HG03571 (cell line): ENCODE results near the gene ARHGAP4.

Experiments
- ATAC-seq: cut with Tn5 transposase; IDR thresholded peaks from one replicate; pipeline ENCODE4 v1.9.1; 2021; ENCODE audit not compliant: unreplicated experiment

The ARHGAP4 gene

DNA sequence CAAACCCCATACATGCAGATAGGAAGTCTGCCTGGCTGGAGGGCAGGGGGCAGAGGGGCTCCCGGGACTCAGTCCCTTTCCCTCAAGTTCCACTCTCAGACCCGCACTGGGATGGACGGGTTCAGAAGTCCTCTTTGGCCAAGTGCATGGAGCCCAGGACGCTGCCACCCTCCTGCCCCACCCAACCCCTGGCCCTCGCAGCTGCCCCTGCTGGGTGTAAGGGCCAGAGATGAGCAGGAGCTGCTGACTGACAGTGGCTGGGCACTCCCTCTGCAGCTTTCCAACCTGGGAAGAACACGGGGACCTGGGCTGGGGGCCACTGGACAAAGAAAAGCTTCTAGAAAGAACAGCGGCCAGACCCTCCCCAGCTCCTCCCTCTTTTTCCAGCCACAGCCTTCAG is 43.5 kb downstream of the ARHGAP4 start:
- ATAC-seq: no peak

DNA sequence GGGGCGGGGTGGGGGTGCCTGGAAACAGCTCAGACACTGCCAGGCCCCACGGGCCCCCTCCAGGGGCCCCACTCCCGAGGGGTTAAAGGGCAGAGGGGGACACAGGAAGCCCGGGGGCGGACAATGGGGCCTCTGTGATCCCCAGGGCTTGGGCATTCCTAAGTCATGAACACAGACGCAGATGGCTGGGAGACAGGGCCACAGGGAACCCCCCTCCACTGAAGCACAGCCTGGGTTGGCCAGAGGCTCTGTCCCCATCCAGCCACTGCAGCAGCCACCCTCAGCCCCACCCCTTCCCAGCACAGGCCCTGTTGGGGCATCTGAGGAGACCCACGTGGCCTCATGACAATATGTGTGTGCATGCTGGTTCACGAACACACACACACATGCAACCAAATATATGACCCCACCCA is 44.0 kb downstream of the ARHGAP4 start:
- ATAC-seq: no peak

- no peak for ATAC-seq
These were observed 44.8 kb downstream of the ARHGAP4 start for GRCh38 chrX:153881281-153881680.

DNA sequence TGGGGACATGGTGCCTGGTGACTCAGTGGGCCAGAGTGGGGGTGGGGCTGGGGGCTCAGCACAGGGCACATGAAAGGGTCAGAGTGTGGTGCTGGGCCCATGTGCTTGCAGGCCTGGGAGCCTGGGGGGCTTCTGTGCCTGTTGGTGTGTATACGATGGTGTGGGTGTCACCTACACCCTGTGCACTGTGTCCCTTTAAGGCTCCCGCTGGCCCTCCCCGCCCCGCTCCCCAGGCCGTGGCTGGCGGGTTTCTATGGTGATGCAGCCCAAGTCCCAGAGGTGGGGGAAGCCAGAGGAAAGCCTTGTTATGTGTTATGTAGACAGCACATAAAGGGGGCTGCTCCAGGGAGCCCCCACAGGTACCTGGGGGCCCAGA is 45.6 kb downstream of the ARHGAP4 start:
- ATAC-seq: no peak

GRCh38 chrX:153879741-153880439 is 46.2 kb downstream of the ARHGAP4 start:
- ATAC-seq: no peak

DNA sequence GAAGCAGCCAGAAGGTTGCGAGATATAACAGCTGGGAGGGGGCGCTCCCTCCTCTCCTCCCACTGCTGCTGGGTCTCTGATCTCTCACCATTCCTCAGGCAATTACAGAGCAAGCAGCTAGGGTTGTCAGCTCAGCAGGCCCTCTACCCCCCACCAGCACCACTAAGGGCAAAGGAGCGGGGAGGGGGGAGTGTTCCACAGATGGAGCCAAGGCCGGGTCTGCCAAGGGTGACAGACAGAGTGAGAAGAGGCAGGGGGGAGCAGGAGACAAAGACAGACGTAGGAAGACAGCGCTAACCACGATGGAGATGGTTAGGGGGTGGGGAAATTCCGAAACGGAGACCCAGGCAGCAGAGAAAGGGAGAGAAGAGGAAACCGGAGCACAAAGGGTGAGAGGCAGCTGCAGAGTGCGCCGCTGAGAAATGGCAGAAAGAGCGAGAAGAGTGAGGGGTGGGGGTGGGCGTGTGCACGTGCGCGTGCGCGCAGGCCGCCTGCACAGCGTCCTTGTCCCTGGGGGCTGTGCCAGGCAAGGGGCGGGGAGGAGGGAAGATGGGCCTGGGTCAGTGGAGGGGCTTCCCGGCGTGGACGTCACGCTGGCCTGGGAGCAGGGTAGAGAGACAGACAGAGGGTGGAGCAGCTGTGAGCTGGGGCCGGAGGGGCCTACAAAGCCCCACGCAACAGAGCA is 47.0 kb downstream of the ARHGAP4 start:
- ATAC-seq: no peak

DNA sequence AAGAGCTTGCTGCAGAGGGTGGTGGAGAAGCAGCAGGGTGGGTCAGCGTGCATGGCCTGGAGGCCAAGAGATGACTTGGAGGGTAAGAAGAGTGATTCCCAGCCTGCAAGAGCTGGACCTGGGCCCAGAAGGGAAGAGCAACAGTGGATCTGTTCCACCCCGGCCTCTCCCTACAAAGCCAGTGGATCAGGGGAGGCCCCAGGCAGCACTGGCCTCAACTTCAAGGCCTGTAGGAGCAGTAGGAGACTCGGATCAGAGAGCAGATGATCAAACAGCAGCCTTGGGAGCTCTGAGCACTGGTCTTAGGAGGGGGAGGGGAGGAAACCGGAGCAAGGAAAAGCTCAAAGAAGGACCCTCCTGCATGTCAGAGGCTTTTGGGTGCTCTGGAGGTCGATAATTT is 47.7 kb downstream of the ARHGAP4 start:
- no peak for ATAC-seq

DNA sequence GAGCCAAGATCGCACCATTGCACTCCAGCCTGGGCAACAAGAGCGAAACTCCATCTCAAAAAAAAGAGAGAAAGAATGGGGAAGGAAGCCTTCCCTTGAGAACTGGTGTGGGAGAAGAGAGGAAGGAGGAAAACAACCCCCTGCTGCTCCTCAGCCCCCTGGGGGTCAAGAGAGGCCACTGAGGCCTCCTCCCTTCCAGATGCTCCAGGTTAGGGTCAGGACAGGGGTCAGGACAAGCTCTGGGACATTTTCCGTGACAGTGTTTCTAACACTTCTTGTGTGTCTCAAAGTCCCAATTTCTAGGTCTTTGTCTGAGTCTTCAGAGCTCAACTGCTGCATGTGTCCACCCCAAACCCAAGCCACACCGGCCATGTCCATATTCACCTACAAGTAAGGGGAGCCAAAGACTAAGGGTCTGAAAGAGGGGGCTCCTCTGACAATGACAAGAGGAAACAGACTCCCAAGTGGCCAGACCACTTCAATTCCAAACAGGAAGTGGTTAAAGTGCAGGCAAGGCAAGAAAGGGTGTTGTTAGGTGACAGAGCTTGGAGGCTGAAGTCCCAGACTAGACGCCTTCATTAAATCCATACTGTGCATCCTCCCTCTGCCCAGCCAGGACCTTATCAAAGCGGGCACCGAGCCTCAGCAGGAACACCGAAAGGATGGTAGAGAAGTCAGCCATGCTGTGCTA is 48.3 kb downstream of the ARHGAP4 start:
- ATAC-seq: no peak

DNA sequence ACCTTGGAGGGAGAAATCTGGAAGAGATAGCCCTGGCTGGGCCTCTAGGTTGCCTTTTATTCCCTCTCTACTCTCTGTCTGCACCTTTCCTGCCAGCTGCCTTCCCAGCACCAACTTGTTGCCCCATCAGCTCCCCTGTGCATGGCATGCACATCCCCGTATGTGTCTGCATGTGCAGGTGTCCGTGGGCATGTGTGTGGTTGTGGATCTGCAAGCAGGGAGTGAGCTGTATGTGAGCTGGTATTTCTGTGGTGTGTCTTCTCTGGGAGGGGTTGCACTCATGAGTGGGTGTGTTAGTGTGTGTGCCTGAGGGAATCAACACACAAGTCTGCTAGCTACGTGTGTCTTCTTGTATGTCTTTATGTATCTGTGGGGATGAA is 50.0 kb downstream of the ARHGAP4 start:
- ATAC-seq: no peak

DNA sequence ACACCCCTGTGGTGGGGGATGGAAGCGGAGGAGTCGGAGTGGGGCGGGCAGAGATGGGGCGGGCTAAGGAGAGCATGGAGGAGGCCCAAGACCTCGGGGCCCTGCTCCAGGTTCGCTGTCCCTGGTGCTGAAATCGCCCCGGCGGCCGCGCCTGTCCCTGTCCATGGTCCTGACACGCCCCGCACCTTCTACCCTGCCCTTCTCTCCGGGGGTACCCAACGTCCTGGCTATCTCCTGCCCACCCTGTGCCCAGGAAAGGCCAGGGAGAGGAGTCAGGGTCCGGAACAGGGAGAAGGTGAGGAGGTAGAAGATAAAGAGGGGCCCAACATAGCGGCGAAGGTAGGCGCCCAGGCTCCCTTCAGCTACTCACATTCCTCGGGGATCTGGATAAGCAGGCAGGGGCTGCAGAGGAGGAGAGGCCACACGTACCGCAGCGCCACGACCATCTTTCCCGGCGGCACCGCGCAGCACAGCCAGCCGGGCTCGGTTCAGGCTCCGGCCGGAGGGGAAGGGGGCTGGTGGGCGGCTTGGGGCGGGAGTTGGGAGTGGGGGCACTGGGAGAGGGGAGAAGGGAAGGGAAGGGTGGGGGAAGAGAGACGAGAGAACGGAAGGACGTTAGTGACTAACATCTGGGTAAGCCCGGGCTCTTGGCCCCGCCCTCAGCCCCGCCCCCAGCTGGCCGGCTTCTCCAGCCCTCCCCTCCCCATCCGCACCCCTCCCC is 50.5 kb downstream of the ARHGAP4 start:
- no peak for ATAC-seq

DNA sequence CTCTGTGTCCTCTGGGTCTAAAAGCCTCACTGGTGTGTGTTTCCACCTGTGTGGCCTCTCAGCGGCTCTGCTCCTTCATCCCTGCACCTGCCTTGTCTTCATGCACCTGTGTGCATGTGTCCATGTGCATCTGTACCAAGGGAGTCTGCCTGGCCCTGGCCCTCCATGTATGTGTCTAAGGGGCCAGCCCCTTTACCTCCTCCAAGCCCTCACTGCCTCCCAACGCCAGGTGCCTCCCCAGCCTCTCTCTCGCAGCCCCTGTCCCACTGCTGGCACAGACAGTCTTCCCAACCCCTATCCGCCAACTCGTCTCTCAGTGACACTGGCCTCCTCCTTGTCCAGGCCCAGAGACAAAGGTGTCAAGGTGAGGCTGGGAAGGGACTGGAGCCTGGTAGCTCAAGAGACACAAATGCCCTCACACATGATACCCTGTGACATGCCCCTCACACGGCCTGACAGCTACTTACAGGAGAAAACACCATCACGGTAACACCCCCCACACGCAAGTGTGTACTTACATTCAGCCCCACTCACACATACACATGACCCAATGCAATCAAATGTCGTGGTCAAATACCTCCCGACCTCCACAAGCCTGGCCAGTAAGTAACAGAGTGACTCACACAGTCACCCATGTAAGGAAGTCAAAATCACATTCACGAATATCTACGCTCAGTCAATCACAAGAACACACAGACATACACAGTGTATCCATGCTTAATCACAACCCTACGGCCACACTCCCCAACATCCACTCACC is 51.5 kb downstream of the ARHGAP4 start:
- no peak for ATAC-seq

DNA sequence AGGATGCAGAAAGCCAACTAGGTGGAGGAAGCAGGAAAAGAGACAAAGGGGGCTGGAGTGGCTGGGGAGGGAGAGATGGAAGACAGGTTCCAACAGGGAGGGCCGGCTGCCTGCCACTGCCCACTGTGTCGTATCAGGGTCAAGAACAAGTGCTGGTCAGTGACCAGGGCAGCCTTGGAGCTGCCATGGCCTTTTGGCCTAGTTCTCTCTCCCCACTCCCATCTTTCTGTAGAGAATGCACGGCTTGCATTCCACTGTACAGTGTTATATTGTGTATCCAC is 52.0 kb downstream of the ARHGAP4 start:
- ATAC-seq: no peak

DNA sequence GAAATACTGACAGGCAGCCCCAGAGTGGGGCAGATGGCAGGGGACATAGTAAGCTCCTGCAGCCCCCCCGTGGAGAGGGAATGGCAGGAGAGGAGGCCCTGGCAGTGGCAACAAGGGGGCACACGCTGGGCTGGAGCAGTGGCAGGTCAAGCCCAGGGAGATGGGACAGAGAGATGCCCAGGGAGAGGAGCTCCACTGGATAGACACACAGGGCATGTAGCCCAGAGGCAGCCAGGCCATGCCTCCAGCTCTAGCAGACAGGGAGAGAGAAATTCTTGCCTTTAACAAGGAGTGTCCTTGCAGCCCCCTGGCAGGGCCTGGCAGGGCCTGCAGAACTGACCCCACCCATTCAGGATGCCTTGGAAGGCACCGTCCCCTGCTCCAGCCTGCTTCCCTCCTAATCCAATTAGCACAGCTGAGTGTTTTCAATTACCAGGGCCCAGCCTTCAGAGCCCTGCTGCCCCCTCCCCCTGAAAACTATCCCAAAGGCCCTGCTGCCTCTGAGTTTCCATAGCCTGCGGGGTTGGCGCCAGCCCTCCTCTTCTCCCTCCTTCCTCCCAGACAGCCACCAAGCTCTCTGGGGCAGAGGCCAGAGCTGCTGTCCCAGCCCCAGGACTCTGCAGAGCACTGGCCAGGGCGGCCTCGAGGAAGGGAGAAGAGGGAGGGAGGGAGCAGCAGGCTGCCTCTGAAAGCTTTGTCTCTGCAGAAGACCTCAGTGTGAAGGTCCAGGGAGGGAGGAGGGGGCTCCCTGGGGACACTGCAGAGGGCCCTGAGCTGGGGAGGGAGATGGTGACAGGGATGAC is 52.6 kb downstream of the ARHGAP4 start:
- ATAC-seq: no peak

DNA sequence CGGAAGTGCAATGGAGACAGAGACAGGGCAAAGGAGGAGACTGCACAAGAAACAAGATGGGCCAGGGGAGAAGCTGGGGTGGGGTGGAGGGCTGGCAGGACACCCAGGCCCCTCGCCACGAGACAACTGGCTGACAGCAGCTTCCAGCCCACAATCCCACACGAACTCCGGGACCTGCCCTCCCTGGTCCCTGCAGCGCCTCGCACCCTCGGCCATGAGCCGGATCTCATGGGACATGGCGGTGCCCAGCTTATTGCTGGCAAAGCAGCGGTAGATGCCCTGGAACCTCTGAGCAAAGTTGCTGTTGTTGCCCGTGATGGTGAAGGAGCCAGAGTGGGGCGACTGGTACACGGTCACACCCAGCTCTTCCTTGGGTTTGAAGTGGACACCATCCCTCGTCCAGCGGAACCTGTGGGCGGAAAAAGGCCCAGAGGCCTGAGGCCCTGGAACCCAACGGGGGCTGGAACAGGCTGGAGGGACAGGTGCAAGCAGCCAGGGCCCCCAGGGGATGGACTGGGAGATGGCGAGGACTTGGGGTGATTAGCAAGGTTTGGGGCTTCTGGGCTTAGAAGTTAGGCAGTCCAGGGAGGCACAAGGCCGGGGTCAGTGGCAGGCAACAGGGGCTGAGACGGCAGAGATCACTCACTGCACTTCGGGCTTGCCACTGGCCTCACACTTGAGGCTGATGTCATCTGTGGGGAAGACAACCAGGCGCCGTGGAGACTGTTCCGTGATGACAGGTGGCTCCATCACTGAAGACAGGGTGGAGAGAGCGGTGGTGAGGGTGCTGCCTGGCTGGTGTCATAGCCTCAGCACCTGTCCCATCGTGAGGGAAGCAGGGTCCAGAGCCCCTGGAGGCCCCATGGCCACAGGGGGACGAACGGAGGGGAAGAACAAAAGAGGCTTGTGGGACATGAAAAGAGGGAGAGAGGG is 53.9 kb downstream of the ARHGAP4 start:
- ATAC-seq: no peak

DNA sequence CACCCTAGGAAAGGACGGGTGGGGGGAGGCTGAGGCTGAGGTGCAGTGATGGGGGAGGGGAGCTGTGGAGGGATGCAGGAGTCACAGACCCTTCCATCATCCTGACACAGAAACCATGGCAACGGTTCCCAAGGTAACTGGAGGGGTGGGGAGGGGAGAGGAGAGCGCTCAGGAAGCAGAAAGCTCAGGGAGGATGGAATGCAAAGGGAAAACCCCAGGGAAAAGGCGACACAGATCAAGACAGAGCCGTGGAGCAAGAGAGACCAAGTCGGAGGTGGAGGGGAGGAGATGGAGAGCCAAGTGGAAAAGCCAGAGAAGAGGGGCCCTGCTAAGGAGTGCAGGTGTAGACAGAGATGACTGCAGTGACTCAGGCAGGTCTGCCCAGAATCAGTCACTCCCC is 54.6 kb downstream of the ARHGAP4 start:
- no peak for ATAC-seq

DNA sequence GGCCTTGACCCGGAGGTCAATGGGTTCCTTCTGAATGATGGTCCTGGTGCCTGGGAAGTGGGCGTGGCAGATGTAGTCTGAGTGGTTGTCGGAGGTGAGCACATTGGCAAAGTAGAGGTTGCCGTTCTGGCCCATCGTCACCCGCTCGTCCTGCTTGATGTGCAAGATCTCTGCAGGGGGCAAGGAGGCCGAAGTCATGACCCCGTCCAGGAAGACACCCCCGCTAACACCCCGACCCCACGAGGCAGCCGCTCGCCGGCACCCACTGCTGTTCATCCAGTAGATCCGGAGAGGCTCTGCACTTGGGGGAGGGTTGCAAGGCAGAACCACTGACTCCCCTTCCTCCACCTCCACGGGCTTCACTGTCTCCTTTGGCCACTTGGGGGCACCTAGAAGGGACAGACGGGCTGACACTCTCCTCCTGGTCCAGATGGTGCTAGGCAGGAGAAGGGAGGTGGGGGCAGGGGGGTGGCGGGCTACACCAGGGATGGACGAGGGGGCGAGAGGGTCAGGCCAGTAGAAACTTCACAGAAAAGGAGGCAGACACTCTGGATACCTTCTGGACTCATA is 55.2 kb downstream of the ARHGAP4 start:
- ATAC-seq: no peak

GRCh38 chrX:153870288-153870690 is 55.8 kb downstream of the ARHGAP4 start:
- ATAC-seq: no peak

DNA sequence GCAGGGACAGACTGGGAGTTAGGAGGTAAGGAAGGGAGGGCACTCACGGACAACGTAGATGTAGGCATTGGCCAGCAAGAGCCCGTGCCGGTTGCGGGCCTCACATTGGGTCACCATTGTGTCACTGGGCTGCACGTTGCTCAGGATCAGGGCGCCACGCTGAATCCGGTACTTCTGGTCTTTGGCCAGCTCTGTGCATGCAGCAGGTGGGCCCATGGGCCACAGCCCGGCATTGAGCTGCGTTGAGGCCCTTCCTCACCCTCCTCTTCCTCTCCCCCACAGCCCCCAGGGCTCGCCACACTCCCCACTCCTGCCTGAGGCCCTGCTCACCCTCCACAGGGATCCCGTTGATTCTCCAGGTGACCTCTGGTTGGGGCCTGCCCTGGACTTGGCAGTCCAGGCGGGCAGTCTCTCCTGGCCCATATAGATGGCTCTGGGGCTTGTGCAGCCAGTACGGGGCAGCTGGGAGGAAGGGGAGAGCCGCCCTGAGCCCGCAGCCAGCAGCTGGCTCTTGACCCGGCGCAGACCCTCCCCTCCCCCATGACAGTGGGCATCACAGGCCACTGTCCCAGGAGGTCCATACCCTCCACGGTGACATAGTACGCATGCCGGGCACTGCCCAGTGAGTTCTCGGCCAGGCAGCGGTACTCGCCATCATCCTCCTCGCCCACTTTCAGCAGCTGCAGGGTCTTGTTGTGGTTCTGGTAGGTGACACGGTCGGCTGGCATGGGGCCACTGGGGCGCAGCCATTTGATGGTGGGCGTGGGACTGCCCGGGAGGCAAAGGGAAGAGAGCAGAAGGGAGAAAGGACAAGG is 56.4 kb downstream of the ARHGAP4 start:
- ATAC-seq: no peak
